HG02973 (cell line): ENCODE results near the gene RGS19.

Experiments
- ATAC-seq: cut with Tn5 transposase; IDR thresholded peaks from one replicate; pipeline ENCODE4 v1.9.1; 2021; ENCODE audit warnings: moderate library complexity; ENCODE audit not compliant: unreplicated experiment

RGS19 gene

DNA sequence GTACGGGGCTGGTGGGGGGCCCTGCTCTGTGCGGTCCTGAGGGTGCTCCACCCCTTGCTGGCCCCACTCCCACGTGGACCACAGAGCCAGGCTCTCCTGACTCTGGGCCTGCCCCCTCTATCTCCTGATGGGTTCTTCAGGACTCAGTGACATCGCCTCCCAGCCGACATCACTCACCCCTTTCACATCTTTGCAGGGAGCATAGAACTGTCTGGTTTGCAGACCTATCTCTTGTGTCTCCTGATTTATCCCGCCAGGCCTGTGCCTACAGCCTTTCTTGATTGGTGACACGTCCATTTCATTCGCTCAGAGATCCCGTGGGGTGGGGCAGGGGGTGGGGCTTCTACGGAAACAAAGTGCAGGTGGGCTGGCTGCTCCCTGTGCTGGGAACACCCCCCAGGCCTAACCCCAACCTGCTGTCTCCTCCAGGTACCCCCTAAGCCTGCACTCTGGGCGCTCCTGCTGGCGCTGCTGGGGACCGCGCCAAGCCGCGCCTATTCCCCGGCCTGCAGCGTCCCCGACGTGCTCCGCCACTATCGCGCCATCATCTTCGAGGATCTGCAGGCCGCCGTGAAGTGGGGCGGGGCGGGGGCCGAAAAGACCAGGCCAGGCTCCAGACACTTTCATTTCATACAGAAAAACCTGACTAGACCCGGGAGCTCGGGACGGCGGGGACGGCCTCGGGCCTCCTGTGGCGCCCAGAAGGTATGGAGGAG, 41.7 kb downstream of the RGS19 start:
- no peak for ATAC-seq

- no peak for ATAC-seq
Measured at GRCh38 chr20:64037199-64037497, 42.2 kb downstream of the RGS19 start.

DNA sequence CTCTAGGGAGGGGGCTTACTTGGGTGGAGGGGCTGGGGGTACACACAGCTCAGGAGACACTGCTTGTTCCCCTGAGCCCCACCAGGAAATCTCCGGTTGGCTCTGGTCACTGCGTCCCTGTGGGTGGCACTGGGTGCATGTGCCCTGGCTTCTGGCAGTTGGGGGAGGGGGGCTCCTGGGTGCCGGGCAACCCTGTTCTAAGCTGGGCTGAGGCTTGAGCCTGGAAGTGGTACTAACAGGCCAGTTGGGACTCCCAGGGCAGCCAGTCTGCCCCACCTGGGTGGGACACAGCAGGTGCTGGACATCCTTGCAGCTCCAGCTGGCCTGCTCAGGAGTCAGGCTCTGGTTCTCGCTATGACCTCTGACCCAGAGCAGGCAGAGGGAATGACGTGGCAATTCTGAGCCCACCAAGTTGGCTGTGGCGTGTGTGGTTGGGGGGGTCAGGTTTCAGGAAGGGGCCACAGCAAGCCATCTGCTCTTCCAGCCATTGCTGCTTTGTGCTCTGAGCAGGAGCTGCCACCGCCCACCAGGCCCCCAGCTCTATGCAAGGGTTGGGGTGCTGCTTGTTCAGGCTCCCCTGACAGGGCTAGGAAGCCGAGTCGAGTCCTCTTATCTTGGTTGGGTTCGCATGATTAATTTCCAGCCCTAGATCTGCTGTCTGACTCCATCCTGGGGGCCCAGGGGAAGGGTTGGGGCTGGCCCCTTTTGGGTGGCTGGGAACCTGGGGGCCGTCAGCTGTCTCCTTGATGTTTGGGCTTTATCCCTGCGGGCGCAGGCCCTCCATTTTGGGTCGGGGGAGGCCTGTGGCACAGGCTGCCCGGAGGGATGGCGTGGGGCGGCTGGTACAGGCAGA, 42.7 kb downstream of the RGS19 start:
- ATAC-seq: no peak

DNA sequence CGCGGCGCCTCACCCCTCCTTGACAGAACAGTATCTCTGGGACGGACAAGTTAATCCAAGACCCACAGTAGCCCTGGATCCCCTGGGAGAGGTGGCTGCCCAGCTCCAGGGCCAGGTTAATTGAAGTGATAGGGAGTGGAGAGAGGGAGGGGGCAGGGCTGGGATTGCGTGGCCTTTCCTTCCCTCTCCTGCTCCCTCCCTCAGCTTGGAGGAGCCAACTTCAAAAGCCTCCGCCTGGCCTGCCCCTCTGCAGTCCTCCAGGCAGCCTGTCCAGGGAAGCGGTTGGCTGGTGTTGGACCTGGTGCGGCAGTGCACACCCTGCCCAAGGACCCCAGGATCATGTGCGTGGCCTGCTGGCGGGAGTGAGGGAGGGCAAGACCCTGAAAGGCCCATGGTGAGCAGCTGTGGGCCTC, 43.4 kb downstream of the RGS19 start, which contains the start of gene C20orf204:
Gene C20orf204, plus strand, starts transcription at position 250 of the 413 bp plus-strand sequence. Its CDS starts 142 bp downstream, at position 392.
- ATAC-seq: no peak

GRCh38 chr20:64035066-64035932, 44.0 kb downstream of the RGS19 start:
- no peak for ATAC-seq

- no peak for ATAC-seq
Measured at GRCh38 chr20:64033981-64034493, 45.3 kb downstream of the RGS19 start.

DNA sequence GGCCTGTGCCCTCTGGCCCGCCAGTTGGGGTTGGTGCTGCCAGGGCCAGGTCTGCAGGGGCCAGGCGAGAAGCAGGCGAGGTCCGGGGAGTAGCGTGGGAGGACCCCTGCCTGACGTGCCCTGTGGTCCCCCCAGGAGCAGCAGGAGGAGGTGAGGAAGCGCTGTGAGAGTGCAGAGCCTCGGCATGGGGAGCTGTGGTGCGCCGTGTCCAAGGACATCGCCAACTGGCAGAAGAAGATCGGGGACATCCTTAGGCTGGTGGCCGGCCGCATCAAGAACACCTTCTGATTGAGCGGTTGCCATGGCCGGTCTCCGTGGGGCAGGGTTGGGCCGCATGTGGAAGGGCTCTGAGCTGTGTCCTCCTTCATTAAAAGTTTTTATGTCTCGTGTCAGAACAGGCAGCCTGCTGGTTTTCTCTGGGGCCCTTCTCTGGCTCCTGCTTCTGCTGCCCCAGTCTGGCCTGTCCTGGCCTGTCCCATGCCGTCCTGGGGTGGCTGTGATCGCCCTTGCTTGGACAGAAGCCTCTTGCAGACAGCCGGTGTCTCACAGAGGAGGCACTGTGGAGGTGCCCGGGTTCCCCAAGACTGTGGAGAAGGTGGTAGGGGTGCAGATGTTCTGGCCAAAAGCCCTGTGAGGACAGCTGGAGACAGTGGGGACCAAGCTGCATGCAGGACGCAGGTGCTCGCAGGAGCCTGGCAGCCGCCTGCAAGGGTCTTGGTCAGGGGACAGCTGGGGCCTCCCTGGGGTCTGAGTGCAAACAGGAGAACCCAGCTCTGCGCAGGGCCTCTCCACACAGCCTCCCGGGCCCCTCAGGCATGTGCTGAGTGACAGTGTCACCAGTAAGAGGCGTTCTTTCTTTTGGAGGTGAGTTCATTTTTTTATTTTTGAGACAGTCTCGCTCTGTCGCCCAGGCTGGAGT, 46.4 kb downstream of the RGS19 start:
- ATAC-seq: no peak

- ATAC-seq: no peak
Measured at GRCh38 chr20:64031822-64032314, 47.5 kb downstream of the RGS19 start.

DNA sequence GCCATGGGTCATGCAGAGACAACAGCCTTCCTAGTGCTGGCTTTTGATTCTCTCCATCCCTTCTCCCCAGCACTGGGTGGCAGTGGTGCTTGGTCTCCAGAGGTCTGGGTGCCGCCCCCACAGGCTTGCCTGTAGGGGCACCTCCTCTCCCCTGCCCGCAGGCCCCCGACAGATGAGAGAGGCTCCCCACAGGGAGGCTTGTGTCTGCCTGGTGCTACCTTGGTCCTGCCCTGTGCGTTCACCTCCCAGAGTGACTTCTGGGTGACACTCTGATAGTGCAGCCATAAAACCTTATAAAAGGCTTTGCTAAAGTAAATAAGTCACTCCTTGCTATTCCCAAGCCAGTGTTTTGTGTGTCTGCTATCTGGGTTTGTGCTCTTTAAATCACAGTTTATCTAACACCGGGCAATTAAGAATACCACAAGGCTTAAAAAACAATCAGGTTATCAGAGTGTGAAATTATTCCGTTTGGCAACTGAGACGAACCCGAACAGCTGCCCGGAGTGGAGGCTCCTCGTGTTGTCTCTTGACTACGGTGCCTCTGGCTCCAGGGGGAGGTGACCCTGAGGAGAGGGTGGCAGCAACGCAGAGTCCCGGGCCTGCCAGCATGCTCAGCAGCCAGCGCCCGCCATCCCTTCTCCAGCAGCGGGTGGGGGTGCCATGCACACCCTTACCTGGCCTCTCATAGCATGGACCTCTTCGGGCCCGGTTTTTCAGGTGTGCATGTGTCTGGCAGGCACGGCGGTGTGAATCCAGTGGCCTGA, 48.8 kb downstream of the RGS19 start:
- no peak for ATAC-seq

DNA sequence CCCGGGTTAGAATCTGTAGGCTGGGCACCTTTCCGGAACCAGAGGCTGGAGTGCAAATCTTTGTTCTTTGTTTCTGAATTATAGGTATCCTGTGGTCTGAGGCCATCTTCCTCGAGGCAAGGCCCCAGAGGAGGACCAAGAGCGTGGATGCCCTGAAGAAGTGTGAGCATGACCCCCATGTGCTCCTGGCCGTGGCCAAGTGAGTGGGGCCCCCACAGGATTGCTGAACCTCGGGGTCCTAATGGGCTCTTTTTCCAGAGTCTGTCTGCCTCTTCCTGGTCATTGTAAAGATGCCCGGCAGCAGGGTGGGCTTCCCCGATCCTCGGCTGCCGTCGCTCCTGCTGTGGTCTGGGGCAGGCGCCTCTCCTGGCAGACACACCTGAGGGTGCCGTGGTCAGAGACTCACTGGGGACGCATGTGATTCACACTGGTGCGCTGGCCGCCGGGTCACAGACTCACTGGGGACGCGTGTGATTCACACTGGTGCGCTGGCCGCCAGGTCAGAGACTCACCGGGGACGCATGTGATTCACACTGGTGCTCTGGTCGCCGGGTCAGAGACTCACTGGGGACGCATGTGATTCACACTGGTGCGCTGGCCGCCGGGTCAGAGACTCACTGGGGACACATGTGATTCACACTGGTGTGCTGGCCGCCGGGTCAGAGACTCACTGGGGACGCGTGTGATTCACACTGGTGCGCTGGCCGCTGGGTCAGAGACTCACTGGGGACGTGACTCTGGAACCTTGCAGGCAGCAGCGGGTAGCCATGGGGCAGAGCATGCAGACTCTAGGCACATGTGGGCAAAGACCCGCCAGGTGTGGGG, 49.8 kb downstream of the RGS19 start:
- no peak for ATAC-seq

GRCh38 chr20:64027981-64028685, 51.2 kb downstream of the RGS19 start:
- ATAC-seq: no peak

GRCh38 chr20:64025826-64026412, 53.4 kb downstream of the RGS19 start:
- no peak for ATAC-seq

DNA sequence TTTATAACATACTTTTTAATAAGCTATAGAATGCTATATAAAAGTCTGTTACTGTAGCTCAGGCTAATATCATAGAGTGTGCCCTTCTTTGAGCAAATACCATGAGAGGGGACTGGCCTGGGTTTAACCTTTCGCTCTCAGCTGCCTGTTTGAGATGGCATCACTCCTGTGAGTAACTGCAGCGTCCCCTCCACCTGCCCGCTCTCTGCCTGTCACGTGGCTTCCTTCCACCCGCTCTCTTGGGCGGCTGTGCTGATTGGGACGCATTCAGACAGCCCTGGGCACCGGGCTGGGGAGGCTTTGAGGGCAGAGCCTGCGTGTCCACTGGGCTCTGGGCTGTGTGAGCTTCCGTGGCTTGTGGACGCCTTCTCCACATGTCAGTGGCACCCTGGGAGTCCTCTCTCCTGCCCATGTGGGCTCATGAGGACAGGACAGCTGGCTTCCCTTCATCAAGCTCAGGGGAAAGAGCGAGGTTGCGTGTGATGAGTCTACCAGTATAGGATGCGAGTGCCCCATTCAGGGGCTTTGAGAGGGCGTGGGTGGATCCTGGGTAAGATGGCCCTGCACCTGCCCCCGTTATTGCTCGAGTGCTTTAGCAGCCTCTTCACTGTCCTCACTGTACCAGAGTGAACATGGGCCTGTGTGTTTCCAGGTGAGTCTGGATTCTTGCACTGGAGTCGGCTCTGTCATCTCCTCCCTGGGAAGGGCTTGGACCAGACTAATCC, 54.1 kb downstream of the RGS19 start:
- ATAC-seq: no peak

DNA sequence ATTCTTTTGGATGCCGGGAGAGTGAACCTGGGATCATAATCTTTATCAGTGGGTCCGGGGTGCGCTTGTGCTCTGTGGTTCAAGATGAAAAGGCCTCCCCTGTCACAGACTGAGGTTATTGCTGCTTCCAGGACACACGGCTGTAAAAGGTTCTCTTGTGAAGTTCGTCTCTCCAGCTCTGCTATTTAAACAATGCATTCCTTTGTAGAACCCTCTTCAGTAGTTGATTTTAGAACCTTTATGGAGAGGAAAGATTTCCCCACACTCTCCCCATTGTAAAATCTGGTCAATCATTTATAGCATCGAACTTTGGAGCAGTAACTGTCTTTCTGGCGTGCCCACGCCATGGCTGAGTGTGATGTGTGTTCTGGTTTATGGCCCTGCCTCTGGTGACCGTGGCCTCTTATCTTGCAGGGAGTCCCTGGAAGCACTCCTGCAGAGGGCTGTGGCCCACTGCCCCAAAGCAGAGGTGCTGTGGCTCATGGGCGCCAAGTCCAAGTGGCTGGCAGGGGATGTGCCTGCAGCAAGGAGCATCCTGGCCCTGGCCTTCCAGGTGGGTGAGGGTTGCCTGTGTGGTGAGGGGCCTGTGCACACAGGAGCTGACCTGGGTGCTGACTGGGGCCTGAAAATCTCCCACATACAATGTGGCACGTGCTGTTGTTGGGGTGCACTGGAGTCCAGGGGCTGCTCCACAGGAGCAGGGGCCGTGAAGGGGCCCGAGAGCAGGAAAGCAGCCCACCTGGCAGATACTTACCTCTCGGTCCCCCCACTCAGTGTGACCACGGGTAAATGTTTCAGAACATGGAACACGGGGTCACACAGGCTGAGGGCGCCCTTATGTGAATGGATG, 55.0 kb downstream of the RGS19 start:
- ATAC-seq: no peak

DNA sequence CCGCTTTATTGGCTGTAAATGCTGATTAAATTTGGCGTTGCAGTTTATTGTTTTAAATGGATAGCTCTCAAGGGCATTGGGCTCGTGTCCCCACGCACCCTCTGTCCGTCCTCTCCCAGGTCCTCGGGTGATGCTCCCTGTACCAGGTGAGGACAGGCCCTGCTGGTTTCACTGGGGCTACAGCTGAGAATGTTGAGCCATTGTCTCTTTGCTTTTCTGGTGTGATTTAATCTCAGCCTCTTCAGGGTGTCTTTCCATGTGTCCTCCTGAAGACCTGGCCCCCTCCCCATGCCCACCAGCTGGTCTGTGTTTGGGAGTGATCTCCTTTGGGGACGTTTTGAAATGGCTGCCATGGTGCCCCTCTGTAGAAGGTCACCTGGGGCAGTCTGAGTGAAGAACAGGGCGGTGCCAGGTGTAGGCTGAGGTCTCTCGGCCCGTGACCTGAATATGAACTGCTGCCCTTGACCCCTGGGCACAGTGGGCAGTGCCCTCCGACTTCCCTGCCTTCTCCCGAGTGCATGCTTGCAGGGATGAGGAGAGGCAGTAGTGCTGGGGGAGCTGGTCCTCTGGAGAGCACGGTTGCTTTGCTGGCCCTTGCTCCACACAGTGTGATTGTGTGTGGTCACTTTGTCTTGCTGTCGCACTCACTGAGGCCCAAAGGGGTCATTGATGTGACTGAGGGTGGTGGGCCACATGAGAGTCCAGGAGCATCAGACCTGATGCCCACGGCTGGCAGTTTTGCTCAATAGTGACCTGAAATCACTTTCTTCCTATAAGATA, 55.8 kb downstream of the RGS19 start:
- no peak for ATAC-seq
